Mesendoderm (in vitro differentiated cells): ENCODE data around the gene SELENOO.
A peak's percentile ranks its signal among the peaks of the same experiment; 100 is the strongest.

ENCODE experiments used
- DNase-seq: peaks from one replicate; pipeline ENCODE4 v3.0.0; 2013
- H2AK5ac ChIP-seq: 2 replicates; pipeline ENCODE4 v1.6.1; 2013; ENCODE audit warnings: low read length, inconsistent platforms
- H2BK120ac ChIP-seq: 2 replicates; pipeline ENCODE4 v1.6.1; 2013; ENCODE audit warnings: low read depth, mild to moderate bottlenecking, low read length, moderate library complexity, mixed read lengths
- H2BK15ac ChIP-seq: replicated peaks from 2 replicates; pipeline ENCODE4 v1.6.1; 2013; ENCODE audit warnings: low read depth, mild to moderate bottlenecking, moderate library complexity
- H2BK5ac ChIP-seq: 2 replicates; pipeline ENCODE4 v1.6.1; 2013; ENCODE audit warnings: low read length, inconsistent platforms
- H3K18ac ChIP-seq: 2 replicates; pipeline ENCODE4 v1.6.1; 2013; ENCODE audit warnings: mild to moderate bottlenecking, low read length, mixed read lengths
- H3K23ac ChIP-seq: one replicate; pipeline ENCODE4 v1.6.1; 2013; ENCODE audit warnings: low read length
- H3K27ac ChIP-seq: 2 replicates; pipeline ENCODE4 v1.5.1; 2013; ENCODE audit warnings: low read depth, mild to moderate bottlenecking, inconsistent platforms, low read length, moderate library complexity
- H3K27me3 ChIP-seq: 2 replicates; pipeline ENCODE4 v1.6.1; 2013; ENCODE audit warnings: low read length, control low read depth, mild to moderate bottlenecking, inconsistent platforms; ENCODE audit not compliant: insufficient read depth, poor library complexity
- H3K36me3 ChIP-seq: 2 replicates; pipeline ENCODE4 v1.6.1; 2013; ENCODE audit warnings: low read length, inconsistent platforms; ENCODE audit not compliant: control insufficient read depth, insufficient read depth
- H3K4ac ChIP-seq: one replicate; pipeline ENCODE4 v1.6.1; 2013; ENCODE audit warnings: low read depth, mild to moderate bottlenecking, low read length, moderate library complexity
- H3K4me1 ChIP-seq: 2 replicates; pipeline ENCODE4 v1.6.1; 2013; ENCODE audit warnings: low read depth, low read length, inconsistent platforms; ENCODE audit not compliant: control insufficient read depth
- H3K4me2 ChIP-seq: 2 replicates; pipeline ENCODE4 v1.6.1; 2013; ENCODE audit warnings: low read length
- H3K4me3 ChIP-seq: 2 replicates; pipeline ENCODE4 v1.5.1; 2013; ENCODE audit warnings: mild to moderate bottlenecking, low read length
- H3K56ac ChIP-seq: one replicate; pipeline ENCODE4 v1.6.1; 2013; ENCODE audit warnings: low read length
- H3K79me1 ChIP-seq: 2 replicates; pipeline ENCODE4 v1.6.1; 2013; ENCODE audit warnings: low read length, inconsistent platforms
- H3K79me2 ChIP-seq: 2 replicates; pipeline ENCODE4 v1.6.1; 2013; ENCODE audit warnings: mild to moderate bottlenecking, low read length; ENCODE audit not compliant: control insufficient read depth, insufficient read depth
- H3K9ac ChIP-seq: 2 replicates; pipeline ENCODE4 v1.6.1; 2013; ENCODE audit warnings: low read length, inconsistent platforms
- H4K5ac ChIP-seq: one replicate; pipeline ENCODE4 v1.6.1; 2013; ENCODE audit warnings: low read length
- H4K8ac ChIP-seq: one replicate; pipeline ENCODE4 v1.6.1; 2013; ENCODE audit warnings: low read depth, mild to moderate bottlenecking, control low read depth, low read length, moderate library complexity
- WGBS: extraction: QIAGEN DNeasy Blood & Tissue Kit; methylation state at CpG from one replicate; pipeline ENCODE4 v1.1.7; 2013; ENCODE audit warnings: low lambda C conversion rate, missing lambda C conversion rate; ENCODE audit not compliant: insufficient coverage; ENCODE audit errors: extremely low coverage; 5-methylcytosine and 5-hydroxymethylcytosine counted together

The SELENOO gene

DNA sequence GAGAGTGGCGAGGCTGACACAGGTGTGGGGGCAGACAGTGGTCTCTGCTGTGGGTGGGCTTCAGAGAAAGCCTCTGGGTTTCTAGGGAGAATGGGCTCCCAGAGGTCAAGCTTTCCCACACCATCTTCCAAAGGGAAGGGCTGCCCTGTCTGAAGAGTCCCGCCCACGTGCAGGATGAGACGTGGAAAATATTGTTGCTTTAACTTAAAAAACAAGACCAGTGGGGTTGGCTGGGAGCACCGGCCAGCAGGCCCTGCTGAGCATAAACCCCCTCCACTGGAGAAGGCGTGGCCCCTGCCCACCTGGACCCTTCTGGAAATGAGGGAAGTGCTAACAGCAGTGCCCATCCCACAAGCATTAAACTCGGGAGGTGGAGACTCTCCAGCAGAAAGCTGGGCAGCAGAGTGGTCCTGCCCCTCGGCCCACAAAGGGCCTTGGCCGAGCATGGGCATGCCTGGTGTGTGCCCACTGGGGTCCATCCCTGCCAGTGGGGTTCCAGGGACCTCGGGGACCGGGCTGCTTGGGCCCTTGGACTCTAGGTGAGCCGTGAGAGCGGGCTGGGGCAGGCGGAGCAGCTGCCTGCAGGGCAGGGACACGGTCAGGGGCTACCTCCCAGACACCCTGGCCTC is 15.4 kb downstream of the SELENOO start:
- no peak overlapping the region for H3K27ac ChIP-seq
- H3K4me1 ChIP-seq, result no peaks in the 10 kb centered on the region
- H2BK15ac ChIP-seq, result no peak overlapping the region
- no peak overlapping the region for H3K9ac ChIP-seq
- no peak overlapping the region for H3K4ac ChIP-seq
- H3K56ac ChIP-seq, result no peak overlapping the region
- H2AK5ac ChIP-seq, result no peak overlapping the region
- H3K36me3 ChIP-seq, result peaks cover 4% of the 10 kb centered on the region
- no peak for DNase-seq
- H3K23ac ChIP-seq, result no peak overlapping the region
- no peak overlapping the region for H3K4me3 ChIP-seq
- H2BK5ac ChIP-seq, result no peak overlapping the region
- H3K4me2 ChIP-seq, result no peak overlapping the region
- H3K79me1 ChIP-seq, result peaks cover 1% of the 10 kb centered on the region
- no CpG with 5 or more reads among the region's 15 CpGs for WGBS
- H2BK120ac ChIP-seq, result no peak overlapping the region
- H3K79me2 ChIP-seq, result no peaks in the 10 kb centered on the region
- H4K8ac ChIP-seq, result no peak overlapping the region
- no peak overlapping the region for H4K5ac ChIP-seq
- H3K18ac ChIP-seq, result no peak overlapping the region
- no peaks in the 10 kb centered on the region for H3K27me3 ChIP-seq

DNA sequence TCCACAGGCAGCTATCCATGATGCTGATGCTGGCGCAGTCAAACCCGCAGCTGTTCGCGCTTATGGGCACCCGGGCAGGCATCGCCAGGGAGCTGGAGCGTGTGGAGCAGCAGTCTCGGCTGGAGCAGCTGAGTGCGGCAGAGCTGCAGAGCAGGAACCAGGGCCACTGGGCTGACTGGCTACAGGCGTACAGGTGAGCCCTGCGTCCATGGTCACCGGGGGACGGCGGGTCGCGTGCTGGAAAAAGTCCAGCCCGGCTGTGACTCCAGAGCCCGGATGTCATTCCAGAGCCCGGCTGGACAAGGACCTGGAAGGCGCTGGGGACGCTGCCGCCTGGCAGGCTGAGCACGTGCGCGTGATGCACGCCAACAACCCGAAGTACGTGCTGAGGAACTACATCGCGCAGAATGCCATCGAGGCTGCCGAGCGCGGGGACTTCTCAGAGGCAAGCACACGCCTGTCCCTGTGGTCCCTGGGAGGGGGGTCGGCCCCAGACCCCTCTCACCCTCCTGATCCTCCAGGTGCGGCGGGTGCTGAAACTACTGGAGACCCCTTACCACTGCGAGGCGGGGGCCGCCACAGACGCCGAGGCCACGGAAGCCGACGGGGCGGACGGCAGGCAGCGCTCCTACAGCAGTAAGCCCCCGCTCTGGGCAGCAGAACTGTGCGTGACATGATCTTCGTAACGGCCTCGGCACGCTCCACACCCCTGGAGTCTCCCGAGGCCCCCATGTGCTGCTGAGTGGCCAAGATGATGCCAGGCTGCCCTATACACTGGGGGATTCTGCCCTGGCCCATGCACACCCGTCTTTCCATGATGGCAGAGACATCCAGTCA is 16.1 kb downstream of the SELENOO start:
- H4K8ac ChIP-seq, result no peak overlapping the region
- H3K4me3 ChIP-seq, result no peak overlapping the region
- H3K18ac ChIP-seq, result no peak overlapping the region
- peaks cover 1% of the 10 kb centered on the region for H3K79me1 ChIP-seq
- no peak overlapping the region for H2BK15ac ChIP-seq
- no peak for DNase-seq
- H3K27ac ChIP-seq, result no peak overlapping the region
- H3K79me2 ChIP-seq, result no peaks in the 10 kb centered on the region
- no peak overlapping the region for H3K9ac ChIP-seq
- H3K27me3 ChIP-seq, result no peaks in the 10 kb centered on the region
- H3K36me3 ChIP-seq, result peaks cover 3% of the 10 kb centered on the region
- WGBS, result no CpG with 5 or more reads among the region's 57 CpGs
- no peak overlapping the region for H3K23ac ChIP-seq
- H2BK120ac ChIP-seq, result no peak overlapping the region
- H3K4me1 ChIP-seq, result no peaks in the 10 kb centered on the region
- no peak overlapping the region for H3K4ac ChIP-seq
- H4K5ac ChIP-seq, result no peak overlapping the region
- no peak overlapping the region for H2AK5ac ChIP-seq
- H2BK5ac ChIP-seq, result no peak overlapping the region
- no peak overlapping the region for H3K4me2 ChIP-seq
- no peak overlapping the region for H3K56ac ChIP-seq

DNA sequence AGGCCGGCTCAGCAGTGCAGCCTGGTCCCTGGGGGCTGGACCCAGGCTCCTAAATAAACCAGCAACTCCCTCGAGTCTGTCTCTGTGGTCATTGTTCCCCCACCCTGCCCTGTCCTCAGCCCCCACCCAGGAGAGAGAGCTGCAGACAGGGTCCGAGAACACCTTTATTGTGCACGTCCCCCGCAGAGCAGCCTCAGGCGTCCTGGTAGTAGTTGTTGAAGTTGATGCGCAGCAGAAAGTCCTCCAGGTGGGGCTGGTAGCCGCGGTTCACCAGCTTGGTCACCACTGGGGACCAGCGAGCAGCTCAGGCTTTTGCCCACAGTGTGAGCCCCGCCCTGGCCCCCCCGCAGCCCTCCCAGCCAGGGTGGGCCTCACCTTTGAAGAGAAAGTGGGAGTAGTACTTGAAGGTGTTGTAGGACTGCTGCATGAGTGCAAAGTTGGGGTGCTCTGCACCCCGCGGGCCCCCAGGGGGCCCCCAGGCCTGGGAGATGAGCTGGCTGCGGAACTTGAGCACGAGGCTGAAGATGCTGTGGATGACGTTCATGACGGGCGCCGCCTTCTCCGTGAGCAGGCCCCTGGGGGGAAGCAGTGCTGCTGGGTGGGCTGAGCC is 16.8 kb downstream of the SELENOO start:
- Histone ChIP-seq H2BK5ac (no peak overlapping the region), H3K9ac (no peak overlapping the region), H4K8ac (no peak overlapping the region), H3K4me1 (no peaks in the 10 kb centered on the region), H2BK120ac (no peak overlapping the region), H3K4ac (no peak overlapping the region), H3K79me1 (no peaks in the 10 kb centered on the region), H3K4me3 (no peak overlapping the region), H3K36me3 (peaks cover 3% of the 10 kb centered on the region), H2AK5ac (no peak overlapping the region), H2BK15ac (no peak overlapping the region), H3K79me2 (no peaks in the 10 kb centered on the region), H3K27ac (no peak overlapping the region), H3K4me2 (no peak overlapping the region), H4K5ac (no peak overlapping the region), H3K18ac (no peak overlapping the region), H3K27me3 (no peaks in the 10 kb centered on the region), H3K23ac (no peak overlapping the region), H3K56ac (no peak overlapping the region)
- no peak for DNase-seq
- WGBS, result no CpG with 5 or more reads among the region's 21 CpGs

DNA sequence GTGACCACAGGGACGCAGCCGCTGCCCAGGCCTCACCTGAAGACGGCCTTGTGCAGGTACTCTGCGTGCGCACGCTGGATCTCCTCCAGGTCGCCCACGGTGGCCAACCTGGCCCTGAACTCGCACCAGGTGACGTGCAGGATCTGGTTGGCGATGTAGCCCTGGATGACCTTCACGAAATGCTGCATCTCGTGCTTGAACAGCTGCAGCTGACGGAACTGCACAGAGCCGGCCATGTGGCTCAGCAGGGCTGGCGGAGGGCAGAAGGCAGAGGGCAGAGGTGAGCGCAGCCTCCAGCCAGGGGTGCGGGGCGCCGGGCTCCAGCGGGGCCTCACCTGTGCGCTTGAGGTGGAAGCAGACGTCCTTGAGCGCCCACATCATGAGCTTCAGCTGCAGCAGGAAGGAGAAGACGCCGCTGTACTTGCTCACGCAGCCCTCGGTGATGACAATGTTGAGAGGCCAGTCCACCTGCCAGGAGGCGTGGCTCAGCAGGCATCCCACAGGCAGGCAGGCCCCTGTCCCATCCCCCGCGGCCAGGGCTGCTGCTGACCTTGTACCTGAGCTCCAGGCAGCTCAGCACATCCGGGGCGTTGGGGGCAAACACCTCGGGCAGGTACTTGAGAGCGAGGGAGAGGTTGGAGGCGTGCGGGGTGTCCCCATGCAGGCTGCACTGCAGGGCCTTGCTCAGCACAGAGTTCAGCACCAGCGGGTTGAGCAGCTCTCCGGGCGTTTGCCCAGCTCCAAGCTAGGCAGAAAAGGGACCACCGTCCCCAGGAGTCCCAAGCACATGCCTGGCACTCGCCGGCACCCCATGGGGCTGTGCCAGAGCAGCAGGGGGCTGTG is 17.6 kb downstream of the SELENOO start:
- no peak overlapping the region for H2AK5ac ChIP-seq
- H3K79me2 ChIP-seq, result no peaks in the 10 kb centered on the region
- no peak overlapping the region for H3K4ac ChIP-seq
- no peak overlapping the region for H4K8ac ChIP-seq
- H2BK15ac ChIP-seq, result no peak overlapping the region
- no peaks in the 10 kb centered on the region for H3K27me3 ChIP-seq
- H2BK120ac ChIP-seq, result no peak overlapping the region
- H3K9ac ChIP-seq, result no peak overlapping the region
- no peak overlapping the region for H3K4me3 ChIP-seq
- no peak overlapping the region for H4K5ac ChIP-seq
- peaks cover 3% of the 10 kb centered on the region for H3K36me3 ChIP-seq
- H3K23ac ChIP-seq, result no peak overlapping the region
- no peaks in the 10 kb centered on the region for H3K4me1 ChIP-seq
- H3K18ac ChIP-seq, result no peak overlapping the region
- no peak for DNase-seq
- H2BK5ac ChIP-seq, result no peak overlapping the region
- no peak overlapping the region for H3K27ac ChIP-seq
- WGBS, result no CpG with 5 or more reads among the region's 43 CpGs
- H3K4me2 ChIP-seq, result no peak overlapping the region
- H3K79me1 ChIP-seq, result no peaks in the 10 kb centered on the region
- no peak overlapping the region for H3K56ac ChIP-seq

DNA sequence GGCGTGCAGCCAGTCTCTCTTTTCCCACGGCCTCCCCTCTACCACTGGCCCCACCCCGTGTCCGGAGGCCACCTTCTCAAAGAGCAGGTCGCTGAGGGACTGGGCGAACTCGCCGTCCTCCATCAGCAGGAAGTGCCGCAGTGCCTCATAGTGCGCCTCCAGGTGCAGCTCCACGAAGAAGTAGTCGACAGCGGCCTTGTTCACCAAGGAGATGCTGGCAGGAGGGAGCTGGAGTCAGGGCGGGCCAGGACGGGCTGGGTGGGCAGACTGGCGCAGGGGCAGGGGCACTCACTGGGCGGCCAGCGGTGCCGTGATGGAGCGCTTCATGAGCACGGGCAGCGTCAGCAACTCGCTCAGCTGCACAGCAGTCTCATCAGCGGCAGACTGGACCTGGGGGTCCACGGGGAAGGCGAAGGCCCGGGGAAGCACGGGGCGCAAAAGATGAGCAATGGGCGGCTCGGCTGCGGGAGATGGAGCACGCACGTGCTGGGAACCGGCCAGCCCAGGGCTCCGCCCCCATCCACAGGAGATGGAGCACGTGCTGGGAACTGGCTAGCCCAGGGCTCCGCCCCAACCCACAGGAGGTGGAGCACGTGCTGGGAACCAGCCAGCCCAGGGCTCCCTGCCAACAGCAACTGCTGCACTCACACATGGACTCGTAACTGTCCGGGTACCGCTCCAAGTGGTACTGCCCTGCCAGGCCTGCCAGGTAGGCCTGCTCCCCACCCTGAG is 18.4 kb downstream of the SELENOO start:
- Histone ChIP-seq H2BK120ac (no peak overlapping the region), H4K8ac (no peak overlapping the region), H3K79me1 (no peaks in the 10 kb centered on the region), H3K56ac (no peak overlapping the region), H3K4me2 (no peak overlapping the region), H2BK15ac (no peak overlapping the region), H2AK5ac (no peak overlapping the region), H3K27ac (no peak overlapping the region), H3K27me3 (no peaks in the 10 kb centered on the region), H3K9ac (no peak overlapping the region), H3K4me3 (no peak overlapping the region), H3K18ac (no peak overlapping the region), H2BK5ac (no peak overlapping the region), H3K4me1 (no peaks in the 10 kb centered on the region), H4K5ac (no peak overlapping the region), H3K23ac (no peak overlapping the region), H3K79me2 (no peaks in the 10 kb centered on the region), H3K36me3 (peaks cover 3% of the 10 kb centered on the region), H3K4ac (no peak overlapping the region)
- no CpG with 5 or more reads among the region's 42 CpGs for WGBS
- peak; percentile 49 for DNase-seq
